Measurements from ENCODE around the gene RGS17. TPM values are rescaled to one million over a fixed set of nuclear protein-coding genes. Genes with fewer than 3 reads are reported as not detected.
"Not testable (repeated sequence)": the region's sequence is repeated elsewhere in the genome, so short reads cannot be mapped to it uniquely, and the experiment has no call there.

Gene RGS17
- total RNA-seq, 2 donors from 2014 or later, result 0.18 to 0.37 TPM

GRCh38 chr6:153013438-153013837 is 117.6 kb downstream of the RGS17 start:
- ATAC-seq (no peak), DNase-seq (no peak)
- intact Hi-C loops (cut with DNase I), result no loop called here

- DNase-seq, result no peak
- no peak for ATAC-seq
- intact Hi-C loops (cut with DNase I), result no loop called here
Measured at GRCh38 chr6:153012856-153013255, 118.2 kb downstream of the RGS17 start.

GRCh38 chr6:153003366-153003690 is 127.8 kb downstream of the RGS17 start:
- DNase-seq, result no peak
- intact Hi-C loops (cut with DNase I), result loop anchor here in 1 of 2 donors (2.0 kb wide), 1 partner anchor 21 kb away; the partner anchor contains the start of gene FBXO5
- peak in 1 of 2 donors; percentile 13 for ATAC-seq

DNA sequence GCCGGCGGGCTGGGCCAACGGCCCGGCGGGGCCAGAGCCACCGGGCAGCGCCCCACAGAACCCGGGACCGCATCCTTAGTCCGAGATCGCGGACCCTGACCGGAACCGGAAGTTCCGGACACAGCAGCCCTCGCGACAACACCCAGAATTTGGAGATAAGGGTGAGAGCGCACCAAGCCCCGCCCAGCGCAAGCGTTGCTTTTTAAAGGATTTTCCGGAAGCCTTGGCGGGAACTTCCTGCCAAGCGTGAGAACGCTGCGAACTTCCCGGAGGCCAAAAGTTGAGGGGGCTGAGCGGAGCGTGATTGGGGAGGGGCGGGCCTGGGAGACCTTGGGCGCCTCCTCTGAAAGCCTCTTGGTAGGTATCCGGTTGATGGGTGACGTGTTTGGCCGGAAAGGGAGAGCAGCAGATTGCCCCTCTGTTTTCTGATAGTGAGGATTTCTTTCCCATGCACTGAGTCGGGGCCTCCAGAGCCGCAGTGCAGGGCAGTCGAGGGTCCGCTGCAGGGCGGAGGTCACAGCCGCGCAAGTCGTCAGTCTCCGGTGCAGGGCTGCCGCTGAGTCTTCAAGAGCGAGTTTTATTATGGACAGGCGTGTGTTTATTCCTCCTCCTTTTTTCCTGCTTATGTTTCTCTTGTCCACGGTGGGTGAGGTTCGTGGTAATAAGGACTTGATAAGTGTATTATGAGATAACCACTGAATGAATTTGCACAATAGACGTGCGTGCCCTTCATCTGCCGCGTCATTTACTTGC is 128.3 kb downstream of the RGS17 start, which contains the start of gene MTRF1L:
MTRF1L (minus strand) TSS at position 97 of the 753 bp plus-strand sequence; CDS start at position 73, 24 bp downstream.
- ATAC-seq (peak; percentile 98 to 99), DNase-seq (peak; percentile 96)
- intact Hi-C loops (cut with DNase I), result loop anchor here in 1 of 2 donors (2.0 kb wide), 1 partner anchor 20 kb away; the partner anchor contains the start of gene FBXO5

- intact Hi-C loops (cut with DNase I), result loop anchor here in 1 of 2 donors (2.0 kb wide), 1 partner anchor 19 kb away; the partner anchor contains the start of gene FBXO5
- ATAC-seq (peak; percentile 3 to 12), DNase-seq (no peak)
Measured at GRCh38 chr6:153001767-153002612, 129.1 kb downstream of the RGS17 start.

GRCh38 chr6:153000790-153001189 is 130.3 kb downstream of the RGS17 start:
- intact Hi-C loops (cut with DNase I); ATAC-seq; DNase-seq: not testable (repeated sequence)

GRCh38 chr6:153000243-153000642 is 130.8 kb downstream of the RGS17 start:
- no peak for DNase-seq
- intact Hi-C loops (cut with DNase I), result no loop called here
- no peak for ATAC-seq

GRCh38 chr6:152999538-152999937 is 131.5 kb downstream of the RGS17 start:
- intact Hi-C loops (cut with DNase I); DNase-seq; ATAC-seq: not testable (repeated sequence)

- intact Hi-C loops (cut with DNase I), result no loop called here
- ATAC-seq (no peak), DNase-seq (no peak)
Measured at GRCh38 chr6:152993847-152994246, 137.2 kb downstream of the RGS17 start.

- intact Hi-C loops (cut with DNase I), result no loop called here
- DNase-seq (no peak), ATAC-seq (no peak)
Measured at GRCh38 chr6:152993431-152993830, 137.7 kb downstream of the RGS17 start.

DNA sequence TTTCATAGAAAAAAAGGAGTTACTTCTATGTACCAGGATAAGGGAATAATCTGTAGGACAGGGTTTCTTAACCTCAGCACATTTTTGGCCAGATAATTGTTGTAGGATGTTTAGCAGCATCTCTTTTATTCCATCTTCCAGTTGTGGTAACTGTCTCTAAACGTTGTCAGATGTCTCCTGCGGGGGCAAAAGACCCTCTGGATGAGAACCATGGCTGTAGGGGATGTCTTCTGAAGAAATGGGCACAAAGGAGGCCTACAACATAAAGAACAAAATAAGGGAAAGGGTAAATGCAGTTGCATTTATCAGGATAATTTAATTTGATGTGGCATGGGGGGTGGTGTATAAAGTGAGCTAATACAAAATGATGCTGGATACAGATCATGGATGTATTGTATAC is 144.1 kb downstream of the RGS17 start:
- intact Hi-C loops (cut with DNase I), result no loop called here
- DNase-seq (no peak), ATAC-seq (no peak)

- DNase-seq; ATAC-seq; intact Hi-C loops (cut with DNase I): not testable (repeated sequence)
Measured at GRCh38 chr6:152985300-152985699, 145.8 kb downstream of the RGS17 start.

DNA sequence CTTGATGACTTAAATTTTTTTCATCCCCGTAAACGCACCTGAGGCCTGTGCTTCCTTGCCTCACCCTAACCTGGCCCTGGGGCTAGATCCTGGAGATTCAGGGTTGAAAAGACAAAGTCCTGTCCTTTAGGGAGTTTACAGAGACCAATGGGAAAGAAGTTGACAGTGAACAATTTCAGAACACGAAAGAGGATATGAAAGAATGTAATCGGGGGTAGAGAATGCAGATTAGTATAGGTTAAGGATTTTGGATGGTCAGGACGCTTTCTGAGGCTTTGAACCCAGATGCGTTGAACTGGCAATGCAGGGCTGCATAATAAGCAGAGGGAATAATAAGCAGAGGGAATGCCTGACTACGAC is 146.6 kb downstream of the RGS17 start:
- no peak for DNase-seq
- no peak for ATAC-seq
- intact Hi-C loops (cut with DNase I), result no loop called here

- intact Hi-C loops (cut with DNase I), result loop anchor here in 1 of 2 donors (2.0 kb wide), 1 partner anchor 19 kb away; the partner anchor contains the start of gene MTRF1L
- peak; percentile 24 to 76 for ATAC-seq
- DNase-seq, result peak; percentile 95
Measured at GRCh38 chr6:152983637-152984512, 147.2 kb downstream of the RGS17 start.

GRCh38 chr6:152982904-152983636 is 148.0 kb downstream of the RGS17 start, which contains the start of gene FBXO5:
FBXO5 (minus strand) TSS chr6:152983041; CDS start chr6:152982959, 82 bp downstream.
- DNase-seq, result peak; percentile 98
- intact Hi-C loops (cut with DNase I), result loop anchor here in 1 of 2 donors (2.0 kb wide), 1 partner anchor 20 kb away; the partner anchor contains the start of gene MTRF1L
- ATAC-seq, result peak; percentile 97

- intact Hi-C loops (cut with DNase I), result loop anchor here in 1 of 2 donors (2.0 kb wide), 1 partner anchor 21 kb away; the partner anchor contains the start of gene MTRF1L
- ATAC-seq (no peak), DNase-seq (no peak)
Measured at GRCh38 chr6:152981989-152982903, 148.8 kb downstream of the RGS17 start.

DNA sequence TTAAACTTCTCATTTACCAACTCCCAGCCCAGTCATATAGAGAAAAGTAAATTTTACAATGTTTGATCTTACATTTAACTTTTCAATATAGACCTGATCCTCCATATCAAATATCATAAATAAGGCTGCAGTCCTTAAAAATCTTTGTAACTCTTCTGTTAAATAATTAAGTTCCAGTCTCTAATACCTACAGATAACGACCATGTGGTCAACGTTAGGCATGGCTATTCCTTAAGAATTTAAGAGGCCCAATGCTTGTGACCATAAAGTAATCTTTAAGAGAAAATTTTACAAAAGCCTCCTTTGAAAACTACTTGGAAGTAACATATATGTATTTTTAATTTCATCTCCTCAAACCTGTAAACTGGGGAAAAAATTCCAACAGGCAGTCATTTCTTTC is 149.9 kb downstream of the RGS17 start:
- DNase-seq (no peak), ATAC-seq (no peak)
- intact Hi-C loops (cut with DNase I), result no loop called here

Measured in left cardiac atrium (tissue), 4 donors.